K562 (cell line): ENCODE measurements around the gene ANKRD49. TPM values are rescaled to one million over a fixed set of nuclear protein-coding genes. Genes with fewer than 3 reads are reported as not detected.
A peak's percentile ranks its signal among the peaks of the same experiment; 100 is the strongest.

Source experiments
- AFF4 ChIP-seq: sonication (generic); formaldehyde crosslinking; IDR thresholded peaks from 2 replicates; pipeline ENCODE4 v1.8.0; 2023; ENCODE audit warnings: mild to moderate bottlenecking, missing genetic modification reagents
- HDAC1 ChIP-seq, 2 experiments: fragments of 450-650 bp; IDR thresholded peaks; 2 replicates each; pipeline ENCODE4 v1.6.1; 2016 to 2017; ENCODE audit warnings: inconsistent platforms in 1 of 2, mild to moderate bottlenecking in 1 of 2, moderate library complexity in 1 of 2
- HDAC2 ChIP-seq: fragments of 450-650 bp; IDR thresholded peaks from 2 replicates; pipeline ENCODE4 v1.6.1; 2016; ENCODE audit warnings: mild to moderate bottlenecking
- NCOR1 ChIP-seq: fragments of 450-650 bp; IDR thresholded peaks from 2 replicates; pipeline ENCODE4 v1.6.1; 2016; ENCODE audit warnings: mild to moderate bottlenecking, moderate library complexity
- PCBP1 ChIP-seq: fragments of 200-400 bp; formaldehyde crosslinking; IDR thresholded peaks from 2 replicates; pipeline ENCODE4 v1.6.1; 2018; ENCODE audit warnings: mild to moderate bottlenecking, low read depth, low read length; ENCODE audit not compliant: poor library complexity, severe bottlenecking
- PKNOX1 ChIP-seq: fragments of 450-650 bp; IDR thresholded peaks from 2 replicates; pipeline ENCODE4 v1.6.1; 2016
- RCOR1 ChIP-seq, 2 experiments: IDR thresholded peaks; 2 replicates each; pipeline ENCODE4 v1.6.1; 2012; ENCODE audit warnings: low read depth in 2 of 2, low read length in 2 of 2, borderline replicate concordance in 1 of 2, improper control_type of control experiment in 1 of 2
- RREB1 ChIP-seq: fragments of 250-450 bp; sonication (Bioruptor Pico); IDR thresholded peaks from 2 replicates; pipeline ENCODE4 v1.4.0; 2020
- SIX5 ChIP-seq, 2 experiments: IDR thresholded peaks; 2 replicates each; pipeline ENCODE4 v1.6.1; 2011; ENCODE audit warnings: low read length in 2 of 2, borderline replicate concordance in 1 of 2, low read depth in 1 of 2, mild to moderate bottlenecking in 1 of 2, moderate library complexity in 1 of 2; ENCODE audit not compliant: insufficient read depth in 1 of 2
- ZNF324 ChIP-seq: fragments of 250-450 bp; sonication (Bioruptor Pico); IDR thresholded peaks from 2 replicates; pipeline ENCODE4 v1.4.0; 2020; ENCODE audit warnings: mild to moderate bottlenecking
- ZNF449 ChIP-seq: fragments of 250-450 bp; sonication (Bioruptor Pico); IDR thresholded peaks from 2 replicates; pipeline ENCODE4 v1.8.0; 2022; ENCODE audit warnings: moderate library complexity, mild to moderate bottlenecking, inconsistent platforms
- ZNF584 ChIP-seq: fragments of 200-800 bp; sonication (Bioruptor generic); IDR thresholded peaks from 2 replicates; pipeline ENCODE4 v1.6.1; 2016; ENCODE audit warnings: low read depth, mild to moderate bottlenecking, missing genetic modification characterization, missing compliant biosample characterization
- ZNF75A ChIP-seq: fragments of 450-650 bp; formaldehyde crosslinking; IDR thresholded peaks from 2 replicates; pipeline ENCODE4 v1.4.0; 2020; ENCODE audit warnings: mild to moderate bottlenecking
- polyA plus RNA-seq, 8 experiments: library from polyadenylated mRNA; depleted of rRNA in 4 of 8; stranded (reverse) in 5 of 8; unstranded in 3 of 8; fragments of >200 nt; fragmentation: Nextera tagmentation in 2 of 8; fragmentation: Illumina TruSeq in 1 of 8; extraction: Ambion mirVana in 2 of 8; extraction: Trizol in 1 of 8; gene quantifications; 2 replicates each; pipeline versions ENCODE4 v1.2.1 to v1.2.3, GENCODE V29; 2011 to 2014; ENCODE audit warnings: inconsistent platforms in 1 of 8, missing spikeins in 1 of 8
- total RNA-seq, 7 experiments: library from RNA; depleted of rRNA in 6 of 7; stranded (reverse); fragments of >200 nt in 6 of 7; fragmentation: Illumina TruSeq in 2 of 7; extraction: Trizol in 2 of 7; gene quantifications; 2 replicates each; pipeline versions ENCODE4 v1.2.1 to v1.2.3, GENCODE V29; 2011 to 2021; ENCODE audit warnings: low replicate concordance in 1 of 7

The ANKRD49 gene
- total and polyA plus RNA-seq, 9 of the 15 experiments (the other 6 are each of a cell fraction or from before 2014, with no cell fraction given), result 13.4 to 43.5 (median 30.6) TPM

- TF ChIP-seq RREB1 (CRISPR knock-in tag) (peak; percentile 79; the same call in 1 of the 2 replicates), HDAC2 (peak; percentile 61; the same call in 1 of the 2 replicates), NCOR1 (0 out of 2 replicates have a peak, but pooled peaks have one; percentile 8), ZNF584 (CRISPR knock-in tag) (no peak), ZNF75A (no peak), PKNOX1 (peak; percentile 13; the same call in 1 of the 2 replicates), ZNF324 (no peak), PCBP1 (peak; percentile 52), ZNF449 (CRISPR knock-in tag) (no peak), RCOR1 (IDR thresholded peaks at IDR 0.05; ENCODE audit: borderline replicate concordance in 1 of 2, low read depth in 2 of 2, low read length in 2 of 2) (peak in 1 of 2 experiments; percentile 7; a peak in 1 of 4 replicates), SIX5 (IDR thresholded peaks at IDR 0.05; ENCODE audit: borderline replicate concordance in 1 of 2, insufficient read depth in 1 of 2, low read depth in 1 of 2, low read length in 2 of 2) (no peak), AFF4 (CRISPR knock-in tag) (peak; percentile 92), HDAC1 (IDR thresholded peaks at IDR 0.05) (0 out of 4 replicates have a peak, but pooled peaks of 1 of the 2 experiments have one; percentile 33)
These were observed 50.2 kb downstream of the ANKRD49 start, which contains the start of gene FUT4 (continued) for GRCh38 chr11:94543695-94544645.
